ENCODE data around the gene PGAP6. TPM values are rescaled to one million over a fixed set of nuclear protein-coding genes. Genes with fewer than 3 reads are reported as not detected.

PGAP6 gene
- total and polyA plus RNA-seq, 9 of the 15 experiments (the other 6 are each of a cell fraction or from before 2014, with no cell fraction given), result 0.45 to 50.2 (median 39.3) TPM

GRCh38 chr16:401468-402348 lies 19.9 kb upstream of the PGAP6 start, which contains the start of gene DECR2 (continued):
- TF ChIP-seq ARID3B (CRISPR knock-in tag; IDR thresholded peaks at IDR 0.05; ENCODE audit: borderline replicate concordance) (0 out of 2 replicates have a peak, but pooled peaks have one; percentile 34), ARID1B (IDR thresholded peaks at IDR 0.05) (0 out of 2 replicates have a peak, but pooled peaks have one; percentile 11), ZNF165 (CRISPR knock-in tag; IDR thresholded peaks at IDR 0.05; ENCODE audit: borderline replicate concordance) (no peak), CHCHD3 (CRISPR knock-in tag; IDR thresholded peaks at IDR 0.05) (no peak; the same call in 1 of the 2 replicates), ZNF583 (CRISPR knock-in tag; IDR thresholded peaks at IDR 0.05) (0 out of 2 replicates have a peak, but pooled peaks have one; percentile 8), KAT7 (CRISPR knock-in tag; IDR thresholded peaks at IDR 0.05; ENCODE audit: borderline replicate concordance) (no peak; the same call in 1 of the 2 replicates), HMGXB4 (CRISPR knock-in tag; IDR thresholded peaks at IDR 0.05) (peak; percentile 59; the same call in 1 of the 2 replicates), NUFIP1 (IDR thresholded peaks at IDR 0.05; ENCODE audit: partially characterized antibody) (peak; percentile 47), YY1 (IDR thresholded peaks at IDR 0.05; ENCODE audit: borderline replicate concordance in 1 of 3, control insufficient read depth in 1 of 3, extremely low read depth in 1 of 3, insufficient read depth in 3 of 3, insufficient read length in 1 of 3, insufficient replicate concordance in 2 of 3, low read depth in 1 of 3, low read length in 2 of 3) (peak in 2 of 3 experiments; percentile 58 to 62), ZNF143 (CRISPR knock-in tag; IDR thresholded peaks at IDR 0.05) (0 out of 2 replicates have a peak, but pooled peaks have one; percentile 21), MTA1 (IDR thresholded peaks at IDR 0.05; ENCODE audit: borderline replicate concordance) (0 out of 2 replicates have a peak, but pooled peaks have one; percentile 22), ZNF212 (CRISPR knock-in tag; IDR thresholded peaks at IDR 0.05) (no peak), ETS1 (conservative IDR thresholded peaks at IDR 0.05; ENCODE audit: control insufficient read depth, low read depth, low read length) (peak; percentile 43; the same call in 1 of the 2 replicates), ATF1 (CRISPR knock-in tag; IDR thresholded peaks at IDR 0.05) (no peak), ATF1 (tag; IDR thresholded peaks at IDR 0.05) (peak; percentile 29; the same call in 1 of the 2 replicates), NEUROD1 (IDR thresholded peaks at IDR 0.05; ENCODE audit: borderline replicate concordance, low read depth, low read length, partially characterized antibody) (peak; percentile 20), NCOA6 (IDR thresholded peaks at IDR 0.05) (peak; percentile 95), ZNF280B (CRISPR knock-in tag; IDR thresholded peaks at IDR 0.05) (0 out of 2 replicates have a peak, but pooled peaks have one; percentile 56), XRCC5 (IDR thresholded peaks at IDR 0.05; ENCODE audit: low read depth, low read length) (peak; percentile 58; the same call in 1 of the 2 replicates)

Data from K562 (cell line).